ENCODE measurements around the gene PPP5C.
"Not testable (repeated sequence)": the region's sequence is repeated elsewhere in the genome, so short reads cannot be mapped to it uniquely, and the experiment has no call there.

PPP5C gene

DNA sequence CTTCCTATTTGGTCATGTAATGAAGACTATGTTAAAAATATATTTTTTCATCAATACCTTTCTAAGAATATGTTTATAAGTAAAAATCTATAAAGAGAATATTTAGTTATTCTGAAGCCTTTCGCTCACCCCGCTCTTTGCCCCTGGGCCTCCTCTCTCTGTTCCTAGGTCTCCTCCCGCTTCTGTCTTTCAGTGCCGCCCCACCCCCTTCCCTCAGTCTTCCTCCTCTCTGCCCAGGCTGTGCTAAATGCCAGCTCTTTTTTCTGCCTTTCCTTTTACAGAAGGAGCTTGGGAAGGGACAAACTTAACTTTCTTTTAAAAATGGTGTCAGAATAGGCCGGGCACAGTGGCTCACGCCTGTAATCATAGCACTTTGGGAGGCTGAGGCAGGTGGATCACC, 27.3 kb upstream of the PPP5C start:
- H3K4me3 ChIP-seq (ENCODE audit: low read depth, low read length) = no peak overlapping the region
- TF ChIP-seq, protein P1, sequence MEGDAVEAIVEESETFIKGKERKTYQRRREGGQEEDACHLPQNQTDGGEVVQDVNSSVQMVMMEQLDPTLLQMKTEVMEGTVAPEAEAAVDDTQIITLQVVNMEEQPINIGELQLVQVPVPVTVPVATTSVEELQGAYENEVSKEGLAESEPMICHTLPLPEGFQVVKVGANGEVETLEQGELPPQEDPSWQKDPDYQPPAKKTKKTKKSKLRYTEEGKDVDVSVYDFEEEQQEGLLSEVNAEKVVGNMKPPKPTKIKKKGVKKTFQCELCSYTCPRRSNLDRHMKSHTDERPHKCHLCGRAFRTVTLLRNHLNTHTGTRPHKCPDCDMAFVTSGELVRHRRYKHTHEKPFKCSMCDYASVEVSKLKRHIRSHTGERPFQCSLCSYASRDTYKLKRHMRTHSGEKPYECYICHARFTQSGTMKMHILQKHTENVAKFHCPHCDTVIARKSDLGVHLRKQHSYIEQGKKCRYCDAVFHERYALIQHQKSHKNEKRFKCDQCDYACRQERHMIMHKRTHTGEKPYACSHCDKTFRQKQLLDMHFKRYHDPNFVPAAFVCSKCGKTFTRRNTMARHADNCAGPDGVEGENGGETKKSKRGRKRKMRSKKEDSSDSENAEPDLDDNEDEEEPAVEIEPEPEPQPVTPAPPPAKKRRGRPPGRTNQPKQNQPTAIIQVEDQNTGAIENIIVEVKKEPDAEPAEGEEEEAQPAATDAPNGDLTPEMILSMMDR (IDR thresholded peaks at IDR 0.05; ENCODE audit: low read depth, low read length) = no peak
- TF ChIP-seq, protein P2, sequence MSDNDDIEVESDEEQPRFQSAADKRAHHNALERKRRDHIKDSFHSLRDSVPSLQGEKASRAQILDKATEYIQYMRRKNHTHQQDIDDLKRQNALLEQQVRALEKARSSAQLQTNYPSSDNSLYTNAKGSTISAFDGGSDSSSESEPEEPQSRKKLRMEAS (IDR thresholded peaks at IDR 0.05; ENCODE audit: low read depth, low read length) = no peak
- TF ChIP-seq MYC (IDR thresholded peaks at IDR 0.05; ENCODE audit: low read depth, low read length) (no peak), POLR2A (IDR thresholded peaks at IDR 0.05; ENCODE audit: extremely low read depth, insufficient read length) (no peak)
- no peak for DNase-seq (ENCODE audit: low read depth)

DNA sequence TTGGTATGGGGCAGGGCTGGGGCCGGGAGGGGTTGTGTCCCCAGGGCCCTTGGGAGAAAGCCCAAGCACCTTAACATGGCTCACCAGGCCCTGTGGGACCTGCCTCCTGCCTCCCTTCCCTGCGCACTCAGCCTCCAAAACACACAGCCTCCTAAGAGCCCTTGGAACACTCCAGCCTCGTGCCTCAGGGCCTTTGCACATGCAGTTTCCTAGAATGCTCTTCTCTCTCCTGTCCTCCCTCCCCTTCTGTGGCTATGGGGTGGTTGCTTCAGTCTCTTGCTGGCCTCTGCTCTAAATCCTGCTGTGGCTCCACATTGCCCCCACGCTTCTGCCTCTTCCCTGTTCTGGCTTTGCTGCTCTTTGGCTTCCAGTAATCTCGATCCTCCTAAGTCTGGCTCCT, 26.3 kb upstream of the PPP5C start:
- TF ChIP-seq MYC (IDR thresholded peaks at IDR 0.05; ENCODE audit: low read depth, low read length) (no peak), POLR2A (IDR thresholded peaks at IDR 0.05; ENCODE audit: extremely low read depth, insufficient read length) (no peak)
- TF ChIP-seq, protein P1 (IDR thresholded peaks at IDR 0.05; ENCODE audit: low read depth, low read length) = no peak
- TF ChIP-seq, protein P2 (IDR thresholded peaks at IDR 0.05; ENCODE audit: low read depth, low read length) = no peak
- DNase-seq (ENCODE audit: low read depth) = no peak
- no peak overlapping the region for H3K4me3 ChIP-seq (ENCODE audit: low read depth, low read length)

DNA sequence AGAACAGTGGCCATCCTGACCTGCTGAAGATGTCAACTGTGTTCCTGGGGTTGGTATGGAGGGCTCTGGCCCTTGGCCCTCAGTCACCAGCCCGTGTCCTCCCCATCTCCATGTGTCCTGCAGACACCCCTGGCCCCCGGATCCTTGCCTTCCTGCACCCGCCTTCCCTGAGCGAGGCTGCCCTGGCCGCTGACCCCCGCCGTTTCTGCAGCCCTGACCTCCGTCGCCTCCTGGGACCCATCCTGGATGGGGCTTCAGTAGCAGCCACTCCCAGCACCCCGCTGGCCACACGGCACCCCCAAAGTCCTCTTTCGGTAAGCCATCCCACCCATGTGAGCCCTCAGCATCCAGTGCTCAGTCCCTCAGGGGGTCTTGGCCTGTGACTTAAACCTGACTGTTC, 25.2 kb upstream of the PPP5C start:
- H3K4me3 ChIP-seq (ENCODE audit: low read depth, low read length) = no peak overlapping the region
- TF ChIP-seq, protein P2 (IDR thresholded peaks at IDR 0.05; ENCODE audit: low read depth, low read length) = no peak
- TF ChIP-seq MYC (IDR thresholded peaks at IDR 0.05; ENCODE audit: low read depth, low read length) (no peak), POLR2A (IDR thresholded peaks at IDR 0.05; ENCODE audit: extremely low read depth, insufficient read length) (no peak)
- TF ChIP-seq, protein P1 (IDR thresholded peaks at IDR 0.05; ENCODE audit: low read depth, low read length) = no peak
- DNase-seq (ENCODE audit: low read depth) = no peak

DNA sequence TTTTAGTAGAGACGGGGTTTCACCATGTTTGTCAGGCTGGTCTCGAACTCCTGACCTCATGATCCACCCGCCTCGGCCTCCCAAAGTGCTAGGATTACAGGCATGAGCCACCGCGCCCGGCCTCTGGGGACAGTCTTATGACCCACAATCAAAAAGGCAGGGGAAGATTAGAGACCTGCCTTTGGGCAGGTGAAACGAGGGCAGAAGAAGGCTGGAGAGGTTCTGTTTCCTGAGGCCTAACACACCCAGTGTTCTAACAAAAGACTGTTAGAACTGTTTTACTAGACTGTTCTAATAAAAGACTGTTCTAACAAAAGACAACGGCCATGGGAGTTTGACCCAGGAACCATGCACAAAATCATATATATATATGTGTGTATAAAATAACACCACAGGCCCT, 23.7 kb upstream of the PPP5C start:
- DNase-seq (ENCODE audit: low read depth); H3K4me3 ChIP-seq (ENCODE audit: low read depth, low read length): not testable (repeated sequence)

DNA sequence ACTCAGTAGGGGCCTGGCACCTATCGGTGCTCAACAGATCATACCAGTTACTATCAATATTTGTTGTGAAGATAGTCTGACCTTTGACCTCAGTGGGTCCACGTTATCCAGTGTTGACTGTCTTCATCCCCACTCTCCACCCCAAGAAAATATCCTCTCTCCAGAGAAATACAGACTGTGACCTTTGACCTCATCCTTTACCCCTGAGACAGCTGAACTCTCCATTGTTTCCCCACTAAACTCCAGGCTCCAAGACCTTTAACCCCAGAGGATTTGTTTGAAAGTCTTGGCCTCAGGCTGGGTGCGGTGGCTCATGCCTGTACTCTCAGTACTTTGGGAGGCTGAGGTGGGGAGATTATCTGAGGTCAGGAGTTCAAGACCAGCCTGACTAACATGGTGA, 22.6 kb upstream of the PPP5C start:
- TF ChIP-seq, protein P1 (IDR thresholded peaks at IDR 0.05; ENCODE audit: low read depth, low read length) = no peak
- TF ChIP-seq MYC (IDR thresholded peaks at IDR 0.05; ENCODE audit: low read depth, low read length) (no peak), POLR2A (IDR thresholded peaks at IDR 0.05; ENCODE audit: extremely low read depth, insufficient read length) (no peak)
- TF ChIP-seq, protein P2 (IDR thresholded peaks at IDR 0.05; ENCODE audit: low read depth, low read length) = no peak
- no peak overlapping the region for H3K4me3 ChIP-seq (ENCODE audit: low read depth, low read length)
- DNase-seq (ENCODE audit: low read depth) = no peak

DNA sequence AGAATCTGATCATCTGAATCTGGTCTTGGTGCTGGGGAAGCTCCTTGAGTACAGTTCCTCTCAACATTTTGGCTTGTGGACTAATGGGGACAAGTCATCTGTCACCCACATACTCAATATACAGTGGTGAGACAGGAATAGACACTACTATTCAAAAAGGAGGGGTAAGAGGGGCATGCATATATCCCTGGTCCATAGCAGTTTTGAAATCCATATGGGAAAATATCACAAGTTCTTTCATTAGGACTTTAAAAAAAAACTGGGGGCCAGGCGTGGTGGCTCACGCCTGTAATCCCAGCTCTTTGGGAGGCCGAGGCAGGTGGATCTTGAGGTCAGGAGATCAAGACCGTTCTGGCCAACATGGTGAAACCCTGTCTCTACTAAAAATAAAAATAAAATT, 20.3 kb upstream of the PPP5C start:
- no peak overlapping the region for H3K4me3 ChIP-seq (ENCODE audit: low read depth, low read length)
- no peak for DNase-seq (ENCODE audit: low read depth)
- TF ChIP-seq MYC (IDR thresholded peaks at IDR 0.05; ENCODE audit: low read depth, low read length) (no peak), POLR2A (IDR thresholded peaks at IDR 0.05; ENCODE audit: extremely low read depth, insufficient read length) (no peak)
- TF ChIP-seq, protein P1 (IDR thresholded peaks at IDR 0.05; ENCODE audit: low read depth, low read length) = no peak
- TF ChIP-seq, protein P2 (IDR thresholded peaks at IDR 0.05; ENCODE audit: low read depth, low read length) = no peak
